Measurements from ENCODE around the gene ZNF865.

Gene ZNF865

GRCh38 chr19:55609326-55609725 lies 3.9 kb downstream of the ZNF865 start:
- DNase-seq, result no peak

GRCh38 chr19:55611300-55611982 lies 6.0 kb downstream of the ZNF865 start:
- DNase-seq, result no peak

GRCh38 chr19:55611983-55612645 lies 6.7 kb downstream of the ZNF865 start:
- no peak for DNase-seq

- DNase-seq, result no peak
Measured at GRCh38 chr19:55613396-55613795, 7.9 kb downstream of the ZNF865 start.

- DNase-seq, result no peak
Measured at GRCh38 chr19:55613930-55614710, 8.7 kb downstream of the ZNF865 start.

- no peak for DNase-seq
Measured at GRCh38 chr19:55614711-55615542, 9.5 kb downstream of the ZNF865 start.

GRCh38 chr19:55615543-55616394 lies 10.3 kb downstream of the ZNF865 start:
- DNase-seq, result no peak

GRCh38 chr19:55616395-55616875 lies 11.0 kb downstream of the ZNF865 start:
- DNase-seq, result no peak

- DNase-seq, result no peak
Measured at GRCh38 chr19:55617426-55617825, 12.0 kb downstream of the ZNF865 start.

- no peak for DNase-seq
Measured at GRCh38 chr19:55618426-55618825, 13.0 kb downstream of the ZNF865 start.

- no peak for DNase-seq
Measured at GRCh38 chr19:55619286-55619685, 13.8 kb downstream of the ZNF865 start.

GRCh38 chr19:55620410-55621204 lies 15.2 kb downstream of the ZNF865 start:
- DNase-seq, result no peak

- DNase-seq, result no peak
Measured at GRCh38 chr19:55621205-55621672, 15.8 kb downstream of the ZNF865 start.

GRCh38 chr19:55621673-55622231 lies 16.3 kb downstream of the ZNF865 start:
- no peak for DNase-seq

- no peak for DNase-seq
Measured at GRCh38 chr19:55622242-55622969, 17.0 kb downstream of the ZNF865 start.

GRCh38 chr19:55623130-55623529 lies 17.7 kb downstream of the ZNF865 start:
- DNase-seq, result no peak

- DNase-seq, result no peak
Measured at GRCh38 chr19:55623561-55623960, 18.1 kb downstream of the ZNF865 start.

- peak; percentile 85 for DNase-seq
Measured at GRCh38 chr19:55624109-55625003, 18.9 kb downstream of the ZNF865 start, which contains the start of gene ZNF784. Gene ZNF784, minus strand, starts transcription at chr19:55624566. Its CDS starts 5 bp downstream, at chr19:55624561.

- no peak for DNase-seq
Measured at GRCh38 chr19:55625004-55625326, 19.5 kb downstream of the ZNF865 start.
